ENCODE data around the gene ESX1. TPM values are rescaled to one million over a fixed set of nuclear protein-coding genes. Genes with fewer than 3 reads are reported as not detected.

ESX1 gene
- total RNA-seq, 1 experiment from 2014 or later = not detected

DNA sequence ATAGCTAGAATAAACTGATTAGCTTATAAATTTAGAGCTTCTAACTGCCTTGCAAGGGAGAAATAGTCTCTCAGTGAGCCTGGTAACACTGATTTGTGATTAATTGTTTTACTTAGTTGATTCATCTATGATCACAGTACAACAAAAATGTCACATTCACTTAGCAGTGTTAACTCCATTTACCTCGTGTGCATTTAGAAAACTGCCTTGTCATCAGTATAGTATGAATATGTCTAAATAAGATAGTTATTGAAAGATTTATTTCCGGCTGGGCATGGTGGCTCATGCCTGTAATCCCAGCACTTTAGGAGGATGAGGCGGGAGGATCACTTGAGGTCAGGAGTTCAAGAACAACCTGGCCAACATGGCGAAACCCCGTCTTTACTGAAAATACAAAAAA lies 49.2 kb downstream of the ESX1 start:
- no TSS peak for BruUV-seq (replicated peaks)
- TF ChIP-seq, protein P1, sequence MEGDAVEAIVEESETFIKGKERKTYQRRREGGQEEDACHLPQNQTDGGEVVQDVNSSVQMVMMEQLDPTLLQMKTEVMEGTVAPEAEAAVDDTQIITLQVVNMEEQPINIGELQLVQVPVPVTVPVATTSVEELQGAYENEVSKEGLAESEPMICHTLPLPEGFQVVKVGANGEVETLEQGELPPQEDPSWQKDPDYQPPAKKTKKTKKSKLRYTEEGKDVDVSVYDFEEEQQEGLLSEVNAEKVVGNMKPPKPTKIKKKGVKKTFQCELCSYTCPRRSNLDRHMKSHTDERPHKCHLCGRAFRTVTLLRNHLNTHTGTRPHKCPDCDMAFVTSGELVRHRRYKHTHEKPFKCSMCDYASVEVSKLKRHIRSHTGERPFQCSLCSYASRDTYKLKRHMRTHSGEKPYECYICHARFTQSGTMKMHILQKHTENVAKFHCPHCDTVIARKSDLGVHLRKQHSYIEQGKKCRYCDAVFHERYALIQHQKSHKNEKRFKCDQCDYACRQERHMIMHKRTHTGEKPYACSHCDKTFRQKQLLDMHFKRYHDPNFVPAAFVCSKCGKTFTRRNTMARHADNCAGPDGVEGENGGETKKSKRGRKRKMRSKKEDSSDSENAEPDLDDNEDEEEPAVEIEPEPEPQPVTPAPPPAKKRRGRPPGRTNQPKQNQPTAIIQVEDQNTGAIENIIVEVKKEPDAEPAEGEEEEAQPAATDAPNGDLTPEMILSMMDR (IDR thresholded peaks at IDR 0.05; ENCODE audit: unreplicated experiment) = no peak
- ChIA-PET CTCF (interaction anchor here (0.6 to 2.7 kb wide), 3 partner anchors 10 to 65 kb away, joined by 3 to 14 read pairs (median 3); no protein-coding TSS in a partner anchor), POLR2A (interaction anchor here (0.6 kb wide), 1 partner anchor 8 kb away, joined by 3 read pairs; no protein-coding TSS in a partner anchor)
- Mint-ChIP-seq H3K27me3 (ENCODE audit: insufficient read depth, unreplicated experiment) (peaks cover 31% of the 10 kb centered on the region), H3K9me3 (ENCODE audit: unreplicated experiment) (no peaks in the 10 kb centered on the region), H3K4me1 (ENCODE audit: insufficient read depth, unreplicated experiment) (no peaks in the 10 kb centered on the region), H3K27ac (ENCODE audit: low read depth, unreplicated experiment) (no peak overlapping the region), H3K4me3 (ENCODE audit: unreplicated experiment) (no peak overlapping the region), H3K36me3 (ENCODE audit: insufficient read depth, unreplicated experiment) (no peaks in the 10 kb centered on the region)
- intact Hi-C loops (cut with micrococcal nuclease) = no loop called here
- no peak for DNase-seq (ENCODE audit: unreplicated experiment)

Other genes with a start within 250 kb of the ESX1 start
- not detected in 2 replicates for gene H2BW1, start 241.2 kb downstream of the ESX1 start, total RNA-seq (2022)
- not detected in 2 replicates for gene H2BW2, start 215.0 kb downstream of the ESX1 start, total RNA-seq (2022)
- gene TMSB15C, start 178.7 kb downstream of the ESX1 start, total RNA-seq (2022) = 0.79 and 1.3 TPM in 2 replicates
- gene ZCCHC18, start 142.4 kb downstream of the ESX1 start, total RNA-seq (2022) = not detected in 2 replicates
- 3.2 and 4.1 TPM in 2 replicates for gene SLC25A53, start 97.9 kb downstream of the ESX1 start, total RNA-seq (2022)
- 26.0 and 27.2 TPM in 2 replicates for gene FAM199X, start 88.5 kb downstream of the ESX1 start, total RNA-seq (2022)

Measured in MCF 10A (cell line).